Liver (tissue), 9 donors: ENCODE results near the gene INSYN2B. TPM values are rescaled to one million over a fixed set of nuclear protein-coding genes. Genes with fewer than 3 reads are reported as not detected.

Experiments
- DNase-seq: peaks from one replicate; pipeline ENCODE4 v3.0.0-alpha.2; 2017; ENCODE audit warnings: low spot score
- H3K27ac ChIP-seq, 2 donors: one replicate each; pipeline ENCODE4 v1.7.0; 2013; ENCODE audit warnings: inconsistent platforms in 2 of 2, low read length in 2 of 2, control low read depth in 1 of 2, low read depth in 1 of 2, mild to moderate bottlenecking in 1 of 2
- H3K27me3 ChIP-seq, 4 donors: one replicate each; pipeline versions ENCODE4 v1.6.1 to v1.7.0; 2013; ENCODE audit warnings: low read length in 3 of 4, inconsistent platforms in 1 of 4, mild to moderate bottlenecking in 1 of 4, moderate library complexity in 1 of 4; ENCODE audit not compliant: control insufficient read depth in 4 of 4, insufficient read depth in 4 of 4
- H3K36me3 ChIP-seq, 4 donors: one replicate each; pipeline versions ENCODE4 v1.6.1 to v1.7.0; 2013; ENCODE audit warnings: low read length in 3 of 4, mild to moderate bottlenecking in 3 of 4, low read depth in 1 of 4, moderate library complexity in 1 of 4; ENCODE audit not compliant: control insufficient read depth in 4 of 4, insufficient read depth in 3 of 4
- H3K4me1 ChIP-seq, 4 donors: one replicate each; pipeline versions ENCODE4 v1.6.1 to v1.7.0; 2013; ENCODE audit warnings: low read length in 3 of 4, mild to moderate bottlenecking in 3 of 4, moderate library complexity in 1 of 4; ENCODE audit not compliant: control insufficient read depth in 4 of 4, insufficient read depth in 4 of 4
- H3K4me3 ChIP-seq, 3 donors: one replicate each; pipeline versions ENCODE4 v1.6.1 to v1.7.0; 2013; ENCODE audit warnings: low read length in 3 of 3, control low read depth in 1 of 3, low read depth in 1 of 3, mild to moderate bottlenecking in 1 of 3
- H3K9ac ChIP-seq, 2 donors: one replicate each; pipeline ENCODE4 v1.7.0; 2013; ENCODE audit warnings: low read length in 2 of 2, mild to moderate bottlenecking in 2 of 2, moderate library complexity in 2 of 2, control low read depth in 1 of 2, low read depth in 1 of 2
- H3K9me3 ChIP-seq, 4 donors: one replicate each; pipeline versions ENCODE4 v1.6.1 to v1.7.0; 2013; ENCODE audit warnings: low read length in 3 of 4; ENCODE audit not compliant: control insufficient read depth in 4 of 4
- EGR1 ChIP-seq, 2 donors: IDR thresholded peaks; 2 replicates each; pipeline ENCODE4 v1.6.1; 2016 to 2018; ENCODE audit warnings: antibody characterized with exemption in 2 of 2, low read depth in 2 of 2
- GABPA ChIP-seq, 2 donors: IDR thresholded peaks in 1 of 2; conservative IDR thresholded peaks in 1 of 2; 2 replicates each; pipeline ENCODE4 v1.6.1; 2016; ENCODE audit warnings: antibody characterized with exemption in 2 of 2, mild to moderate bottlenecking in 1 of 2, moderate library complexity in 1 of 2
- HNF4A ChIP-seq, 2 donors: conservative IDR thresholded peaks; 2 replicates each; pipeline ENCODE4 v1.6.1; 2016; ENCODE audit warnings: antibody characterized with exemption in 2 of 2, mild to moderate bottlenecking in 2 of 2
- JUND ChIP-seq, 2 donors: IDR thresholded peaks; 2 replicates each; pipeline ENCODE4 v1.6.1; 2016; ENCODE audit warnings: antibody characterized with exemption in 2 of 2
- MAX ChIP-seq: IDR thresholded peaks from 2 replicates; pipeline ENCODE4 v1.6.1; 2016; ENCODE audit warnings: antibody characterized with exemption
- RAD21 ChIP-seq, 2 donors: IDR thresholded peaks; 2 replicates each; pipeline ENCODE4 v1.6.1; 2016; ENCODE audit warnings: antibody characterized with exemption in 2 of 2, mild to moderate bottlenecking in 2 of 2
- REST ChIP-seq: IDR thresholded peaks from 2 replicates; pipeline ENCODE4 v1.6.1; 2016; ENCODE audit warnings: antibody characterized with exemption, mild to moderate bottlenecking
- RXRA ChIP-seq, 2 donors: IDR thresholded peaks; 2 replicates each; pipeline ENCODE4 v1.6.1; 2017 to 2018; ENCODE audit warnings: antibody characterized with exemption in 2 of 2, mild to moderate bottlenecking in 1 of 2
- SP1 ChIP-seq: IDR thresholded peaks from 2 replicates; pipeline ENCODE4 v1.6.1; 2018; ENCODE audit warnings: antibody characterized with exemption, mild to moderate bottlenecking
- TAF1 ChIP-seq: conservative IDR thresholded peaks from 2 replicates; pipeline ENCODE4 v1.6.1; 2016; ENCODE audit warnings: antibody characterized with exemption, mild to moderate bottlenecking
- polyA plus RNA-seq, 2 donors: library from polyadenylated mRNA; stranded (reverse) in 1 of 2; unstranded in 1 of 2; fragments of 200-250 nt in 1 of 2; fragments of >200 nt in 1 of 2; fragmentation: Nextera tagmentation in 1 of 2; extraction: Ambion mirVana in 1 of 2; gene quantifications; one replicate each; pipeline versions ENCODE4 v1.2.1 to v1.2.3, GENCODE V29; 2013 to 2015
- total RNA-seq, 2 donors: library from RNA; depleted of rRNA; stranded (reverse); fragments of >200 nt; gene quantifications; one replicate each; pipeline ENCODE4 v1.2.3, GENCODE V29; 2014
- TF ChIP-seq, protein P1 (sequence below): fragments of 150-350 bp; IDR thresholded peaks from 2 replicates; pipeline ENCODE4 v1.5.1; 2017; ENCODE audit warnings: improper control_type of control experiment, low read depth, low read length; ENCODE audit not compliant: missing input control
- TF ChIP-seq, protein P2 (sequence below): IDR thresholded peaks from 2 replicates; pipeline ENCODE4 v1.6.1; 2016; ENCODE audit warnings: antibody characterized with exemption
- TF ChIP-seq, protein P3 (sequence below): IDR thresholded peaks from 2 replicates; pipeline ENCODE4 v1.6.1; 2016; ENCODE audit warnings: antibody characterized with exemption
- donor health status: healthy.
- donor health status: healthy.
- donor health status: healthy.
- donor health status: healthy.
- donor health status: healthy.

Gene INSYN2B
- total and polyA plus RNA-seq, 4 donors, result 0.08 to 0.33 (median 0.13) TPM; not detected in 1

DNA sequence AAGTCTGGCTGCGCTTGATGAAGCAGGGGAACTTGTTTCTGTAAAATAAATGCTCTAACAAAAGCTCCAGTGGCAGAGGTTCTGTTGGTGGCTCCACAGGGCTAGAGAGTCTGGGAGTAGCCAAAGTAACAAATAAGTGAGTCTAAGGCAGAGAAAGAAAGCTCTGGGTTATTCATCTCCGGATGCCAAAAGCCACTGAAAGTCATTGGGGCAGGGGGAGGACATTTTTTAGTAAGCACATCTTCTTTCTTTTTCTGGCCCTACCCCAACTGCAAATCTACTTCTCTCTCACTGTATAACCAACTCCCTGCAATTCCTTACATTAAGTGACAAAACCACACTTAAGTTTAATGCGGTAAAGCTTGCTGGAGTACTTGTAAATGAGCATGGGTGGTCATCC, 141.6 kb downstream of the INSYN2B start (continued):
- TF ChIP-seq, protein P1, sequence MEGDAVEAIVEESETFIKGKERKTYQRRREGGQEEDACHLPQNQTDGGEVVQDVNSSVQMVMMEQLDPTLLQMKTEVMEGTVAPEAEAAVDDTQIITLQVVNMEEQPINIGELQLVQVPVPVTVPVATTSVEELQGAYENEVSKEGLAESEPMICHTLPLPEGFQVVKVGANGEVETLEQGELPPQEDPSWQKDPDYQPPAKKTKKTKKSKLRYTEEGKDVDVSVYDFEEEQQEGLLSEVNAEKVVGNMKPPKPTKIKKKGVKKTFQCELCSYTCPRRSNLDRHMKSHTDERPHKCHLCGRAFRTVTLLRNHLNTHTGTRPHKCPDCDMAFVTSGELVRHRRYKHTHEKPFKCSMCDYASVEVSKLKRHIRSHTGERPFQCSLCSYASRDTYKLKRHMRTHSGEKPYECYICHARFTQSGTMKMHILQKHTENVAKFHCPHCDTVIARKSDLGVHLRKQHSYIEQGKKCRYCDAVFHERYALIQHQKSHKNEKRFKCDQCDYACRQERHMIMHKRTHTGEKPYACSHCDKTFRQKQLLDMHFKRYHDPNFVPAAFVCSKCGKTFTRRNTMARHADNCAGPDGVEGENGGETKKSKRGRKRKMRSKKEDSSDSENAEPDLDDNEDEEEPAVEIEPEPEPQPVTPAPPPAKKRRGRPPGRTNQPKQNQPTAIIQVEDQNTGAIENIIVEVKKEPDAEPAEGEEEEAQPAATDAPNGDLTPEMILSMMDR, result no peak

DNA sequence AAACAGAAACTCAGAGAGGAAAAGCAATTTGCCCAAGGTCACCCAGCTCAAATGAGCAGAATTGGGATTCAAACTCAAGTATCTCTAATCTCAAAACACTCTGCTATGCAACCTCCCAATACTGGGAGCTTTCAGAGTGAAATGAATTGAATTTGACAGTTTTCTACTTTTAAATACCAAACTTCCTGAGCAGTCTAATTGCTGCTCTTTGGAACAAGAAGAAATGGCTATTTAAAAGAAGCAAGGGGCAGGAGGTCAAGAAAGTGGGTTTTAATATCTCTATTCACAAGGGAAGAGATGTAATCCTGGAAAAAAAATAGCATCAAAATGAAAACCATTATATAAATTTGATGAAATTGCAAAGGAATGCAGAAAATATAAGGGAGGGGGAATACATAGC, 142.6 kb downstream of the INSYN2B start:
- no peak overlapping the region for H3K9ac ChIP-seq
- H3K27me3 ChIP-seq, result peaks cover 0 to 2% (median 0%) of the 10 kb centered on the region in 4 donors
- no peaks in the 10 kb centered on the region for H3K36me3 ChIP-seq
- no peaks in the 10 kb centered on the region for H3K4me1 ChIP-seq
- TF ChIP-seq EGR1 (IDR thresholded peaks at IDR 0.05; ENCODE audit: low read depth in 2 of 2), result no peak
- TF ChIP-seq, protein P2, sequence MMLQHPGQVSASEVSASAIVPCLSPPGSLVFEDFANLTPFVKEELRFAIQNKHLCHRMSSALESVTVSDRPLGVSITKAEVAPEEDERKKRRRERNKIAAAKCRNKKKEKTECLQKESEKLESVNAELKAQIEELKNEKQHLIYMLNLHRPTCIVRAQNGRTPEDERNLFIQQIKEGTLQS, result no peak
- TF ChIP-seq RXRA (IDR thresholded peaks at IDR 0.05), result no peak
- no peak for TF ChIP-seq REST
- TF ChIP-seq RAD21 (IDR thresholded peaks at IDR 0.05), result no peak
- TF ChIP-seq TAF1, result no peak
- TF ChIP-seq HNF4A (conservative IDR thresholded peaks at IDR 0.05), result no peak
- no peak for TF ChIP-seq GABPA (IDR thresholded peaks at IDR 0.05 in 1 of 2, conservative IDR thresholded peaks at IDR 0.05 in 1 of 2)
- TF ChIP-seq, protein P3, sequence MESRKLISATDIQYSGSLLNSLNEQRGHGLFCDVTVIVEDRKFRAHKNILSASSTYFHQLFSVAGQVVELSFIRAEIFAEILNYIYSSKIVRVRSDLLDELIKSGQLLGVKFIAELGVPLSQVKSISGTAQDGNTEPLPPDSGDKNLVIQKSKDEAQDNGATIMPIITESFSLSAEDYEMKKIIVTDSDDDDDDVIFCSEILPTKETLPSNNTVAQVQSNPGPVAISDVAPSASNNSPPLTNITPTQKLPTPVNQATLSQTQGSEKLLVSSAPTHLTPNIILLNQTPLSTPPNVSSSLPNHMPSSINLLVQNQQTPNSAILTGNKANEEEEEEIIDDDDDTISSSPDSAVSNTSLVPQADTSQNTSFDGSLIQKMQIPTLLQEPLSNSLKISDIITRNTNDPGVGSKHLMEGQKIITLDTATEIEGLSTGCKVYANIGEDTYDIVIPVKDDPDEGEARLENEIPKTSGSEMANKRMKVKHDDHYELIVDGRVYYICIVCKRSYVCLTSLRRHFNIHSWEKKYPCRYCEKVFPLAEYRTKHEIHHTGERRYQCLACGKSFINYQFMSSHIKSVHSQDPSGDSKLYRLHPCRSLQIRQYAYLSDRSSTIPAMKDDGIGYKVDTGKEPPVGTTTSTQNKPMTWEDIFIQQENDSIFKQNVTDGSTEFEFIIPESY, result no peak
- TF ChIP-seq, protein P1, result no peak
- TF ChIP-seq MAX, result no peak
- no peak for TF ChIP-seq SP1
- TF ChIP-seq JUND (IDR thresholded peaks at IDR 0.05), result no peak
- no peak overlapping the region for H3K4me3 ChIP-seq
- H3K27ac ChIP-seq, result no peak overlapping the region
- H3K9me3 ChIP-seq, result no peaks in the 10 kb centered on the region
- DNase-seq, result no peak
